Effector CD4-positive, alpha-beta T cell (primary cell): Measurements from ENCODE around the gene OTUD6A. TPM values are rescaled to one million over a fixed set of nuclear protein-coding genes. Genes with fewer than 3 reads are reported as not detected.
A peak's percentile ranks its signal among the peaks of the same experiment; 100 is the strongest.

Experiments used
- DNase-seq: peaks from one replicate; pipeline ENCODE4 v3.0.0-alpha.2; 2020
- total RNA-seq: gene quantifications from one replicate; lab custom pipeline; 2026; lab: John Stamatoyannopoulos, UW

Gene OTUD6A
- not detected for total RNA-seq

DNA sequence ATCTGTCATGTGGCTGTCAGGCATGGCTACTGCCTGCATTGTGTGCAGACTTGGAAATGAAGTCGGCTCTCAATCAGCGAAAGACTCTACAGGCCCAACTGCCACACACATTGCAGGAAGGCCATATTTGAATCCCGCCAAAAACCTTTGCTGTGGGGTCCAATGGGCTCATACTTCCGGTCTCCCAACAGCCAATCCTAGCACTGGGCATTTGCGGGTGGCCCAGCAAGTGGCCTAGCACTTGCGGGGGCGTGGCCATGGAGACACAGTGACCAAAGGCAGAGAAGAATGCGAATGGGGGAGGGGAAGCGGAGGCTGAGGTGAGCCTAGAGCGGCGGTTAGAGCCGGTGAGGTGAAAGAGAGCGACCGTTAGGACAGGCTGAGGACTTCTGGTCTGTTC is at the start of gene OTUD6A:
Gene OTUD6A, plus strand, starts transcription at position 382 of the 400 bp plus-strand sequence. CDS start 68 bp downstream, outside the sequence.
- DNase-seq, result no peak

DNA sequence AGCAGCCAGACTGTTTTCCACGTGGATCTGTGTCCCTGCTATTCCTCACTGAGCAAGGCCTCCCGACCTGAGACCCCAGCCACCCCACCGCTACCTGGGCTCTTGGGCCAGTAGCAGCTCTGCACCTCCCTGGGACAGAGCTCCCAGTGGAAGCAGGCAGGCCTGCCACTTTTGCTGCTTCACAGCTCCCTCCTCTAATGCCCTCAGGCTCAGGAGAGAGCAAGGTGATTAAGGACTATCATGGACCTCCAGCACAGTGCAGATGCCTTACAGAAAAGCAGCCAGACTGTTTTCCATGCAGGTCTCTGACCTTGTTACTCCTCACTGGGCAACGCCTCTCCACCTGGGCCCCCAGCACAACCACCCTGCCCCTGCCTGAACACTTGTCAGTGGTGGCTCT is 49.5 kb upstream of the OTUD6A start:
- DNase-seq, result no peak

DNA sequence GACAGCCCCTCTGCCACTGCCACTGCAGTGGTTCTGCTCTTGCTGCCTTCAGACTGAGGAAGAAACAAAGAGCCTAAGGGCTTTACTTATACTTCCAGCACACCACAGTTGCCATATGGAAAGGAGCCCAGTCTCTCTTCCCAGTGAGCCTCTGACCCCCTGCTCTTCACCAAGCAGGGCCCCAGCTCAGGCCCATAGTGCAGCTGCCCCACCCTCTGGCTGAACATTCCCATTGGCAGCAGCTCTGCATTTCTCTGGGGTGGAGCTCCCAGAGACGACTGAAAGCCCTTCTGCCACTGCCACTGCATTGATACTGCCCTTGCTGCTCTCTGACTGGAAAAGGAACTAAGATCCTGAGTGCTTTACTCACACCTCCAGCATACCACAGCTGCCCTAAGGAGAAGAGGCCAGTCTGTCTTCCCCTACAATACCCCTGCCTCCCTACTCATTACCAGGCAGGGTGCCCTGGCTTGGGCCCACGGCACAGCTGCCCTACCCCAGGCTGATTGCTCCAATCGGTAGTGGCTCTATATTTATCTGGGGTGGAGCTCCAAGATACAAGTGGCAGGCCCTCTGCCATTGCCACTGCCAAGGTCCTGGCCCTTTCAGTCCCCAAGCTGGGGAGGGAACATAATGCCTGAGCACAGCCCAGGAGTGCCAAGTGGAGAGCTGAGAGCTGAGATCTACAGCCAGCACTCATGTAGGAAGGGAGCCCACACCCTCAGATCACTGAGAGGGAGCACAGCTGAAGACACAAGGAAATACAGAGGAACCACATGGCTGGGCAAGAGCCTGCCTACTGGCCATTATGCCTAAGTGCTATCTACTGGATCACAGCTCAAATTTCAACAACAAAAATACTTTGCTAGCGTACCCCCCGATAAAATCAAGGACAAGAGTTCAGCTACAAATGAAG is 48.5 kb upstream of the OTUD6A start:
- DNase-seq, result no peak

GRCh38 chrX:70016513-70016912 is 45.7 kb upstream of the OTUD6A start:
- DNase-seq, result no peak

DNA sequence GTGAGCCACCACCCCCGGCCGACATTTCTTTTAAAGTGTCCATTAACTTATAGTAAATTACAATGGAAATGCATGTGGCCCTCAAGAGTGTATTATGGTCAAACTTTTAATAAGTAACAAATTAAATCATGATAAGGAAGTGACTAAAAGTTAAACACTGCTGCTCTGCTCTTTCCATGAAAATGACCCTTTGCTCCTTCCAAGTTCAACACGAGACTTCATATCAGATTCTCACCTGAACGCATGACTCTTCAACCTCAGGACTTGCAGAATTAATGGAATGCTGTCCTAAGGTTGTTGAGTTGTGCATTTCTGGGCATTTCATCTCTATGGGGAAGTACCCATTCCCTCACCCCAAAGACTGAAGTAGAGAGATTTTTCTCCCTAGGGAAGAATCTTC is 39.6 kb upstream of the OTUD6A start:
- DNase-seq, result no peak

- DNase-seq, result no peak
Observed at GRCh38 chrX:70025464-70025863, 36.8 kb upstream of the OTUD6A start.

DNA sequence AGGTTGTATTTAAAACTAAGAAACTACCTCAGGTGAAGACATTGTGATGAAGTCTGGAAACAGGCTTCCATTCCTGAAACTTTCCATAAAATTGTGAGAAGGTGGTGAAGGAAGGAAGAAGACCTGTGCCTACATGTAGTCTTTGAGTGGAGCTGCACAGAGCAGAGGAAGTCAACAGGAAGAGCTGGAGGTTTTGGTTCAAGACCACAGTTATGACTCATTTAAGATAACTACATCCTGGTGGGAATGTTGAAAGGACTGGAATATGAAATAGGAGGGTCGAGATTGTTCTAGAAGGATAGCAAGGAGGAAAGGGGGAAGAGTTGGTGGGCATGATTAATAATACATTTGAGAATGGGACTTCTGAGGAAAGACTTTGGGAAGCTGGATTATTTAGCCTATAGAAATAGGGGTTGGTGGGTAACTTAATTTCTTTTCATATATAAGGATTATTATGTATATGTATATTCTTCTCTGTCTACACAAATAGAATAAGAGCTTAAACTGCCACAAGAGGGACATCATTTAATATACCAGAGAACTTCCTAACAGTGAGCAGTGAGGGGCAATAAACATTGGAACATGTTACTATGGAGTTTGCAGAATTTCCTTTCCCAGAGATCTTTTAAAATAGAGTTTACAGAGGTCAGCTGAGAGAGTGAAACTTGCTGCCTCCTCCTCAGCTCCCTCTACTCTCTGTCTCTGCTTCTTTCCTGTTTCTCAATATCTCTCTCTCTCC is 36.0 kb upstream of the OTUD6A start:
- DNase-seq, result no peak

DNA sequence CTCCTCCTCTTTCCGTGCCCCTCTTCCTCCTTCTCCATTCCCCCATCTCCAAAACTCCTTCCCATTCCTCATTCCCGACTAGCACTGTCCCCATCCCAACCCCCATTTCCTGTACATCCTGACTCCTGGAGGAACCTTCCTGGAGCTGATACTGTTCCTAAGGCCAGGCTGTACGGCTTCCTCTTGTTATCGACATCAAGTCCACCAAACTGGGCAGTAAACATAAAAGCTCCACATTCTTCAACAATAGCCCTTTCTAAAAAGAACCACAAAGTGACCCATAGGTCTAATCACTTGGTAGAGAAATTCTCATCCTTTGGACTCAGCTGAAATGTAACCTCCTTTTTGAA is 35.4 kb upstream of the OTUD6A start:
- no peak for DNase-seq

DNA sequence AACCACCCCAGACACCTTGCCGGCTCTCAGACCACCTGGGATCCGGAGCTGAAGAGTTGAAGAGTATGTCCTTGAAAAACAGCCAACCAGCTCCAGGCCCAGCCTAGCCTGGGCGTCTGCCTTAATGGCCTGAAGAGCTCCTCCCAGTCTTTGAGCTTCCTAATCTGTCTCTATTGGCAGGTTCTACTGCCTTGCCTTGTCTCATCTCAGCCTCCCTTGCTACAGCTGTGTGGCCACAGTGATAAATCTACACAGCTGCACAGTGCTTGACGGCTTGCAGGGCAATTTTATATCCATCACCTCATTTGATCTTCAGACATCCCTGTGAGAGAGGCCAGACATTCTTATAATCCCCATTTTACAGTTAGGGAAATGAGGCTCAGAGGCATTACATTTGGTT is 32.4 kb upstream of the OTUD6A start:
- DNase-seq, result no peak

- DNase-seq, result peak; percentile 12
Observed at GRCh38 chrX:70030301-70030767, 31.9 kb upstream of the OTUD6A start.

GRCh38 chrX:70032792-70033191 is 29.5 kb upstream of the OTUD6A start:
- DNase-seq, result no peak

DNA sequence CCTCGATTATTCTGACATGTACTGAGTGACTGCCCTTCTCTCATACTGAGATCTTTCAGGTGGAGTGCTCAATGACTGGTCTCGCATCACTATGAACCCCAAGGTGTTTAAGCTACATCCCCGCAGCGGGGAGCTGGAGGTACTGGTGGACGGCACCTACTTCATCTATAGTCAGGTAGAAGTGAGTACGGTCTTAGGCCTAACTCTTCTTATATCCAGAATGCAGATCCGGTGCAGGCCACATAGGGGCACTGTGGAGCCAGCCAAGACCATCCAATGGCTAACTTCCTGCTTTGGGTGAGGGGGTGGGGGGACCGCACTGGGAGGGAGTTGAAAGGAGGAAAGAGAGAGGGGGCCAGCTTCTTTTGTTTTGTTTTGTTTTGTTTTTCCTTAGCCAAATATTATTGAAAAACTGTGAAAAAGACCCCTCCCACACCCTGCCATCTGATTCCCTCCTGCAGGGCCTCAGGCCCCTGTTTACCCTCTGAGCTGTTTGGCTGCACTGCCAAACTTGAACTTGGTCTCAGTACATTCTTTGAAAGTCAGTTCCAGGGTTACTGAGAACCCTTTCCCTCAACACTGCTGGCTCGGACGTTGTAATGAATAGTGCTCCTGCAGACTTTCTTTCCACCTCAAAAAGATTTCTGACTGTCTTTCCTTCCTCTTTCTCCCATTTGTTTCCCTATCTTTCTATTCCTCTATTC is 28.8 kb upstream of the OTUD6A start:
- DNase-seq, result no peak

- no peak for DNase-seq
Observed at GRCh38 chrX:70034646-70035045, 27.6 kb upstream of the OTUD6A start.

DNA sequence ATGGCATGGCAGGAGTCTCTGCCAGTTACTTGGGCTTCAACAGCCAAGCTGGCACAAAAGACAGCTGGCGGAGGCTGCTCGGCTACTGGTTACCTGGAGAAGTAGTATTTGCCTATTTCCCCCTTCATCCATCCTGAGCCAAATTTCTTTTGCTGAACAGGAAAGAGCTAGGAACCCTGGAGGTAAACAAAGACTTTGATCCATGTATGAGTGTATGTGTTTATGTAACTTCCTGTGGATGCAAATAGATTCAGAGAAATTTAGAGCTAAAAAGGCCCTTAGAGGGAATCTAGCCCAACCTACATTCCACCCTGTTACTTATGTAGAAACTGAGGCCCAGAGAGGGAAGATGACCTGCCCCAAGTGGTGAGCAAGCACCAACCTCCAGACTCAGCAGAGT is 23.7 kb upstream of the OTUD6A start:
- no peak for DNase-seq

DNA sequence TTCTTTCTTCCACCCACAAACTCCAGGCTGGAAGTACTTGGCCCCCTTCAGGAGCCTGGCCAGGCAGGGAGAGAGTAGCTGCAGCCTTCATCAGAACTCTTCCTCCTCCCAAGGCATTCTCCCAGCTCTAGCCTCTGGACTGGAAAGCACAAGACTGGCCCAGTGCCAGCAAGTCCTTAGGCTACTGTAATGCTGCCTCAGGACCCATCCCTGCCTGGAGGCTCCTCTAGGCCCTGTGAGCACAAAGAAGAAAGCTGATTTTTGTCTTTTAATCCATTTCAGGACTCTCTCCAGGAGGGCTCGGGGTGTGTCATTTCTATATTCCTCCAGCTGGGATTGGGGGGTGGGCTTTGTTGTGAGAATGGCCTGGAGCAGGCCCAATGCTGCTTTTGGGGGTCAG is 23.3 kb upstream of the OTUD6A start:
- DNase-seq, result no peak

GRCh38 chrX:70039758-70040157 is 22.5 kb upstream of the OTUD6A start:
- DNase-seq, result no peak

DNA sequence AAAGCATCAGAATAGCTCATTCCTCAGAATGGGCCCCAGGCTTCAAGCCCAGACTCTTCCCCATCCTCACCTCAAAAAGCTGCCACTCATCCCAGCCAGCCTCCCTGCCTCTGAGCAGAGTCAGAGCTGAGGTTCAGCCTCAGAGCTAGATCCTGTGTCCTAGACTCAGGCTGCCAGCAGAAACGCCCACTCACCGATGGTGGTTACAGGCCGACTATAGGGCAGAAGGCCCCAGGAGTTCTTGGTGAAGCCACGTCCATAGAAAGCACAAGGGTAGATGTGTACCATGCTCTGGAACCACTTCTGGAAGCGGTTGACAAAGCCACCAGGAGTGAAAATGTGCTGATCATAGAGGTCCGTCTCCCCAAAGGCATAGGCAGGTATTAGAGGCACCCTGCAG is 20.3 kb upstream of the OTUD6A start:
- DNase-seq, result no peak

GRCh38 chrX:70042399-70043371 is 19.6 kb upstream of the OTUD6A start:
- no peak for DNase-seq

DNA sequence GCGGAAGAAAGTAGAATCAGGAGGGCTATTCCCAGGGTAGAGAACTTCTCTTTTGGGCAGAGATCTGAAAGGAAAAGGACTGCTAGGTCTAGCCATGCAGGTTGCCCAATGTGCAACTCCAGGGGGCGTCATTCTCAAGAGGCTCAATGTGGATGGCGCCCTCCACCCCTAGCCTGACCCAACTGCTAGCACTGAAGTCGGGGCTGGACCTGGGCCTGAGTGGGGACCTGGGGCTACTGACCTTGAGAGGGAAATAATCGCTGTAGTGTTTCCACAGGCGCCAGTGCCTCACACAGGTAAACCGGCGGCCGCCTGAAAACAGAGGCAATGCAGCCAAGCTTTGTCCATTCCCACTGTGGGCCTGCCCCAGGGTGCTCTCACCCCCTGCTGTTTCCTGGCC is 18.6 kb upstream of the OTUD6A start:
- no peak for DNase-seq

GRCh38 chrX:70044541-70045245 is 17.6 kb upstream of the OTUD6A start:
- DNase-seq, result no peak

GRCh38 chrX:70046978-70047377 is 15.3 kb upstream of the OTUD6A start:
- no peak for DNase-seq
